Heart left ventricle (tissue), 13 donors: ENCODE measurements around the gene IDH3G.

Source experiments
- POLR2A ChIP-seq, 2 donors: fragments of 450-650 bp; IDR thresholded peaks; one replicate each; pipeline ENCODE4 v1.6.1; 2017; ENCODE audit warnings: antibody characterized with exemption in 2 of 2, mild to moderate bottlenecking in 2 of 2, moderate library complexity in 2 of 2
- TF ChIP-seq, protein P1 (sequence below), 12 donors: fragments of 200-600 bp; sonication (generic) in 4 of 12; IDR thresholded peaks; one replicate each; pipeline versions ENCODE4 v1.5.0 to v1.8.0; 2018 to 2022; ENCODE audit warnings: antibody characterized with exemption in 12 of 12, mild to moderate bottlenecking in 5 of 12
- donor health status: ischemic (EF 13 %, LVEDD 7.1; RV severe dilation, severe dysfunction).
- donor health status: DM: no; HTN: yes; CAD: no.
- donor health status: DM: no; HTN: no; CAD: no.
- donor health status: ischemic (EF 25% LVEDD 6.9; RV normal size, moderate dysfunction).
- donor health status: ischemic (EF 25% LVEDD 5.7; RV mildly dilated, moderate dysfunction).
- donor health status: ischemic (EF 35%, LVEDD 5.7; RV mildly dilated, moderate dysfunction).
- donor health status: nonischemic (EF 11% LVEDD 7.7; RV severe dilation, severe dysfunction).
- donor health status: DM: yes; HTN: yes; CAD: no.
- donor health status: PGD.
- donor health status: ischemic (EF 29% LVEDD 5.4; RV normal size, mild dysfunction).
- donor health status: nonischemic (EF 23%, LVEDD 6.1; RV moderate dilation, normal function).

GRCh38 chrX:153800746-153801145 lies 6.6 kb upstream of the IDH3G start:
- no peak for TF ChIP-seq POLR2A (IDR thresholded peaks at IDR 0.05)
- TF ChIP-seq, protein P1, sequence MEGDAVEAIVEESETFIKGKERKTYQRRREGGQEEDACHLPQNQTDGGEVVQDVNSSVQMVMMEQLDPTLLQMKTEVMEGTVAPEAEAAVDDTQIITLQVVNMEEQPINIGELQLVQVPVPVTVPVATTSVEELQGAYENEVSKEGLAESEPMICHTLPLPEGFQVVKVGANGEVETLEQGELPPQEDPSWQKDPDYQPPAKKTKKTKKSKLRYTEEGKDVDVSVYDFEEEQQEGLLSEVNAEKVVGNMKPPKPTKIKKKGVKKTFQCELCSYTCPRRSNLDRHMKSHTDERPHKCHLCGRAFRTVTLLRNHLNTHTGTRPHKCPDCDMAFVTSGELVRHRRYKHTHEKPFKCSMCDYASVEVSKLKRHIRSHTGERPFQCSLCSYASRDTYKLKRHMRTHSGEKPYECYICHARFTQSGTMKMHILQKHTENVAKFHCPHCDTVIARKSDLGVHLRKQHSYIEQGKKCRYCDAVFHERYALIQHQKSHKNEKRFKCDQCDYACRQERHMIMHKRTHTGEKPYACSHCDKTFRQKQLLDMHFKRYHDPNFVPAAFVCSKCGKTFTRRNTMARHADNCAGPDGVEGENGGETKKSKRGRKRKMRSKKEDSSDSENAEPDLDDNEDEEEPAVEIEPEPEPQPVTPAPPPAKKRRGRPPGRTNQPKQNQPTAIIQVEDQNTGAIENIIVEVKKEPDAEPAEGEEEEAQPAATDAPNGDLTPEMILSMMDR (IDR thresholded peaks at IDR 0.05): no peak
